Neural progenitor cell (in vitro differentiated cells): Measurements from ENCODE around the gene MRAP.

Source experiments
- CTCF ChIP-seq: fragments of 200-600 bp; sonication (generic); IDR thresholded peaks from 2 replicates; pipeline ENCODE4 v1.5.1; 2017; ENCODE audit warnings: antibody characterized with exemption, mild to moderate bottlenecking
- EZH2phosphoT487 ChIP-seq: fragments of 200-600 bp; sonication (generic); IDR thresholded peaks from 2 replicates; pipeline ENCODE4 v1.6.1; 2017; ENCODE audit warnings: antibody characterized with exemption

GRCh38 chr21:32334980-32335531, 36.4 kb downstream of the MRAP start:
- TF ChIP-seq CTCF (no peak), EZH2phosphoT487 (no peak)
